ENCODE data around the gene SLC28A3.

The SLC28A3 gene

DNA sequence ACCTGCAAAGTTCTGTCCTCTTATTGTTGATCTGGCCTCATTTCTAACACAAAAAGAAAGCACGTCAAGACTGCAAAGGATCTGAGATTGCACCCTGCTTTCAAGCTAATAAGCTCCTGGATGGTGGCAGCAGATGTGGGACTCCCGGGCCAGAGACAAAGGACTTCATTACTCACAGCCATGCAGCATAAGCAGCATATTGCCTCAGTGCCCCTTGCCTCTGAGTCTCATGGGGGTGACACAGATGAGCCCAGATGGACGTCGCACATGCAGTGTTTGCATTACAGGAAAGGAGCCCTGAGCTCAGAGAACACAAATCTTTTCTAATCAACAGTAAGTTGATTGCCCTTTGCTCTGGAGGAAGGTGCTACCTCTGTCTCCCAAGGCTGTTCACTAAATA lies 105.0 kb downstream of the SLC28A3 start:
- DNase-seq = no peak

DNA sequence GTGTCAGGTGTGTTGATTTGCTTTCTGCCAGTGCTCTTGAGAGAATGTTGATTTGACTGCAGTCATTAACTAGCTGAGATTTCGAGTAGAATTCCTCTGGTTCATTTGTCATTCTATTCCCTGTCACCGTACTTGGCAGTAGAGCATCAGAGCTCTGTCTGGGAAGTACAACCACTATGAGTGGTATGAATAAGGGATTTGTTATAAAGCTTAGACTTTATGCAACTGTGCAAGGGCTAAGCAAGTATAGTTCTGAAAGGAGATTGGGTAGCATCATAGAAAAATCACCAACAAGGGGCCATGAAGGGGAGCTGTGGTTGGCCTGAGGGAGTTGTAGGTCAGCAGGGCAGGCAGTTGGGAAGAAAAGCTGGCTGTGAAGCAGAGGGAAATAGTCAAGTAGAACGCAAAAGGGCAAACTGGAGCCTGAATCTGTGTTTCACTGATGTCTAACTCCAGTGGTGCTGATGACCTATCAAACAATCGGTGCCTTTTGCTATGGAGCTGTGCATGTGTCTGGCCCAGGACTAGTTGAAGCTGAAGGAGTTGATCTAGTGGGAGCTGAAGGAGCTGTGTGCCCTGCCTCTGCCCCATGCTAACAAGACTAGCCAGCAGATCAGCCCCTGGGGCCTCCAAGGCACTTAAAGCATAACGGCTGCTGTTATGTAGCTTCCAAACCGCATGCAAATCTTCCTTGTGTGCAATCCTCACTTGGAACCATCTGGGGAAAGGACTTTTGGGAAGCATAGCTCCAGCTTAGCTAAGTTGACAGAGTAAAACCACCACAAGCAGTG lies 110.0 kb downstream of the SLC28A3 start:
- DNase-seq = no peak

DNA sequence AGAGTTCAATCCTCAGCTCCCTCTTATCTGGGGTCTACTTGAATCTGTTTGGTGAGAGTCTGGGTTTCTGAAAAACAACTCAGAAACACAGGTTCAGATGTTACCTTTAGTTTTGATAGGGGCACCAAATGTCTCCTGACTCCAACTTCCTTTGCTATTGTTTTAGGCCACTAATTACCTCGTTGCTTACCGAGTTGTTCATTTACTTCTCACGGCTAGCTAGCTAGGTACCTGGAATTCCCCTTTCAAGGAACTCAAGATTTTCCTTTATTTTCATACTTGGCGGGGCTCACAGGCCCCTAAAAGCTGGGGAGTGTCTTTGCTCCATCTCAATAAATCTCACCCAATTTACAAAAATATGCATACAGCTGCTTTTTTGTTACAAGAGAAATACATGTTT lies 111.4 kb downstream of the SLC28A3 start:
- no peak for DNase-seq

DNA sequence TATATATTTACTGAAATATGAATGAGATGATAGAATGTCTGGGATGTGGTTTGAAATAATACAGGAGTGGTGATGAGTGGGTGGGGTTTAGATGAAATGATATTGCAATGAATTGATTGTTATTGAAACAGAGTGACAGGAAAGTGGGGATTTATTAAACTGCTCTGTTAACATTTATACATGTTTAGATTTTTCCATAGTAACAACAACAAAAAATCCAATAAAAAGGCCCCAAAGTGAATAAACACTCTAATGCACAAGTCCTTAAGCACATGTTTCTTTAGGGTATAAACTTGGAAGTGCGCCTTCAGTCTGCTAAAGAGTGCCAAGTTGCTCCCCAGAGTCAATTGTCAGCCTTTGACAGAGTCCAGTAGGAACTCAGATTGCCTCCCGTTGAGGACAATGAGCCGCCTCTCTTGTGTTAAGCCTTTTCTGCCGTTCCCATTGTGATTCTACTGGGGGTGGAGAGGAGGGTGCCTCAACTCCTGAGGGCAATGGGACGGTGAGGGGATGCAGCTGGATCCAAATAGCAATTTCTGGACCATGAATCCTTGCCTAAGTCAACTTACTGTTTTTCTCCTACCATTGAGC lies 112.3 kb downstream of the SLC28A3 start:
- DNase-seq = no peak

DNA sequence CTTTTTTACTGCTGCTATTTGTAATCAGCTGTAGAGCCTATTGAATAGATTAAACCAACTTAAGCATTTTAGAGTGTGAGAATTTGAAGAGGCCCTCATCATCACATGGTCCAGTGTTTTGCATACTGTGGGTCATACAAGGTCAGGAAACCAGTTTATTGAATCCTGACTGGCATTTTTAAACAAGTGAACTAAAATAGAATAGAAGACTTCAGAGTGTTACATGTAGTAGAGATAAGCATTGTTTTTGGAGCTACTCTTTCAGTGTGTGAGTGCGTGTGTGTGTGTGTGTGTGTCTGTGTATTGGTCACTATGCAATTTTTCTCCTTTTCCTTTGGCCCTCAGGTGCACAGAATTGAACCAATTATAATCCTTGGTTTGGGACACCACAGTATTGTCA lies 114.4 kb downstream of the SLC28A3 start:
- no peak for DNase-seq

All from NCI-H1105 treated with DMSO at 0.1 percent for 48 hours (cell line).